GM19324 (cell line): ENCODE measurements around the gene MRPL53.
"Not testable (repeated sequence)": the region's sequence is repeated elsewhere in the genome, so short reads cannot be mapped to it uniquely, and the experiment has no call there.

ENCODE experiments used
- ATAC-seq: cut with Tn5 transposase; IDR thresholded peaks from one replicate; pipeline ENCODE4 v1.9.1; 2021; ENCODE audit warnings: mild to moderate bottlenecking, moderate library complexity; ENCODE audit not compliant: unreplicated experiment, low FRiP score

MRPL53 gene

GRCh38 chr2:74482801-74483674, 10.6 kb upstream of the MRPL53 start, which contains the start of the genes CCDC142 and TTC31:
TSS of gene CCDC142 (minus strand) at chr2:74482998. CDS start at chr2:74482837, 161 bp downstream.
TSS of gene TTC31 (plus strand) at chr2:74483081. CDS start at chr2:74483096, 15 bp downstream.
- ATAC-seq = peak; percentile 90

DNA sequence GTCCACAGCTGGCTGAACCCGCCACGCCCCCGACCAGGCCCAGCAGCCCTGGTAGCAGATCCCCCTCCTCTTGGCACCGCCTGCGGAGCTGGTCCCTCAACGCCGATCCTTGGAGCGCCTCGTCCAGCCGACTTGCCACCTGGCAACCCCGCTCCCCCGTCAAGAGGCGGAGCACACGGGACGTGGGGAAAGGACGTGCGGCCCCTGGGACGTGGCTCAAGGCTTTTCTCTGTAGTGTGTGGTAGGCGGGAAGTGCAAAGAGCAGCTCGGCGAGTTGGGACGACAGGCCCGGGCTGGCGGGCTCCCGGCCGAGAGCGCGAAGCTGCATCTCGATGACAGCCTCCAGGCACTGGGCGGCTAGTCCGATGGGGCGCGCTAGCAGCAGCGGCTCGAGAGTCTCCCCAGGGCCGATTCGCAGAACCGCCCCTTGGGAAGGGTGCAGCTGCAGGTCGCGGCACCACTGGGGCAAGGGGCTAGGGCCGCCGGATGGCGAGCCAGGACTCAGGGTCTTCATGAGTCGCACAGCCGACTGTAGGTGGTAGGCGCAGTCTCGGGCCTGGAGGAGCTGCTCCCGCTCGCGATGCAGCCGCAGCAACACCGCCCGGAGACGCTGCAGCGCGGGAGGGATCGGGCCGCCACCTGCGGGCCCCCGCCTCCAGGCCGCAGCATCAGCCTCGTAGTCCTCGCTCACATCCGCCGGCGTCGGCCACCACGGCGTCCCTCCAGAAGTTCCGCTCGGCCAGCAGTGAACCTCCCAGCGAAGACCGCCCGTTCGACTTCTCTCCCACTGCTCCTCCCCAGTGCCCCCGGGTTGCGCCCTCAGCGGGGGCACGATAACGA, 9.7 kb upstream of the MRPL53 start:
- ATAC-seq = peak; percentile 51

GRCh38 chr2:74481431-74481830, 9.0 kb upstream of the MRPL53 start:
- no peak for ATAC-seq

DNA sequence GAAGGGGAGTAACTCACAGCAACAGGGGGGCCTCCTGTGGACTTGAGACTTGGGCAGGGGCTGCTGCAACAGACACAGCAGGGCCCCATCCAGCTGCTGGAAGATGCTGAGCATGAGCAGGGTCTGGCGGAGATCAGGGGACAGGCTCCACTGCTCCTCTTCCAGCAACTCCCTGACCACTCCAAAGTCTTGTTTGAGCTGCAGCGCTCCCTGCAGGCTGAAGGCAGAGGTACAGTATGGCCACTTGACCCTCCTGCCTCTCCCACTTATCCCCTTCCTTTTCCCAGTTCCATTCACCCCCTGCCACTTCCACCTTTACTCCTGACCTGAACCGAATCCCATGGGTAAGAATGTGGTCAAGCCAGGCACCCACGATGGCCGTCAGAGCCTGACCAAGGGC, 2.4 kb upstream of the MRPL53 start:
- no peak for ATAC-seq

DNA sequence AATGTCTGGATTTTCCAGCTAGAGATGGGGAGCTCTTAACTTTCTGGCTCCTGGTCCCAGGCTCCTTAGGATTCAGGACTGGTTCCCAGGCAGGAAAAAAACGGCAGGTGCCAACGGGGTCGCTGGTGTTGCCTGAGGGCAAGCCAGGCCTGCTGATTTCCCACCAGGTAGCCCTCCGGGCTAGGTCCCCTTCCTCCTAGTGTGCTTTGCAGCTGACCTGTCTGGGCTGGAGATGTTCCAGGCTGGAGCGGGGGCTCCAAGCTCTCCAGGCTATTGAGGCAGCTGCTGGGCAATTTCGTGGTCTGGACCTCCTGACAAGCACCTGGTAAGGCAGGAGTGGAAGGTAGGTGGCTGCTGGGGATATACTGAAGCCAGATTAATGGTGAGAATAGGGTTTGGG, 2.0 kb upstream of the MRPL53 start:
- no peak for ATAC-seq

DNA sequence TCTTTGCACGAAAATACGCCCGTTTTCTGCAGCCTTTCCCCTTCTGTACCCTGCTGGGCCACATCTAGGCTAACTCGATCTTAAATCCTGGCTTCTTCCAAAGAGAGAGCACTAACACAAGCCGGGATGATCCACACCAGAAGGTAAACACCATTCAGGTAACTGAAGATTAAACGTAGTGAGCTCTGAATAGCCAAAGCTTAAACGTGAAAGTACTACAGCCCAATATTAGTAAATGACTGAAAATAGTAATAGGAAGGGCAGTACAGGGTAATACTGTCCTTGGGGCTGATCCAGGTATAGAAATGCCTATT, 422 bp upstream of the MRPL53 start:
- peak; percentile 6 for ATAC-seq

DNA sequence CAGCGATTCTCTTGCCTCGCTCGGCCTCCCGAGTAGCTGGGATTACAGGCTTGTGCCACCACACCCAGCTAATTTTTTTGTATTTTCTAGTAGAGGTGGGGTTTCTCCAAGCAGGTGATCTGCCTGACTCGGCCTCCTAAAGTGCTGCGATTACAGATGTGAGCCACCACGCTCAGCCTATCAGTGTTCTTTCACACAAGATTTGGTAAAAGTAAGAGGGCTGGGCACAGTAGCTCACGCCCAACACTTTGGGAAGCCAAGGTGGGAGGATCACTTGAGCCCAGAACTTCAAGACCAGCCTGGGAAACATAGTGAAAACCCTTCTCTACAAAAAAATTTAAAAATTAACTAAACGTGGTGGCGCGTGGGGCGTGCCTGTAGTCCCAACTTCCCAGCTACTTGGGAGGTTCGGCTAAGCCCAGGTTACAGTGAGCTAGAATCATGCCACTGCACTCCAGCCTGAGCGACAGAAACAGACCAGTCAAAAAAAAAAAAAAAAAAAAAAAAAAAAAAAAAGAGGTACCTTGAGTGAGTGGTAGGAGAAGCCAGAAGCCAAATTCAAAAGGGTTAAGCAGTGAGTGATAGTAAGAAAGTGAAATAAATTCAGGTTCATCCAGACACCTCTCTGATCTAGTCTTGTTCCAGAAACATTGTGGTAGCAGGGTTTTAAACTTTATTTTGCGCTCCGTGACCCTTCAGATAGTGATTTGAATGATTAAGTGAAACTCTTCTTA, 981 bp downstream of the MRPL53 start:
- ATAC-seq = no peak

DNA sequence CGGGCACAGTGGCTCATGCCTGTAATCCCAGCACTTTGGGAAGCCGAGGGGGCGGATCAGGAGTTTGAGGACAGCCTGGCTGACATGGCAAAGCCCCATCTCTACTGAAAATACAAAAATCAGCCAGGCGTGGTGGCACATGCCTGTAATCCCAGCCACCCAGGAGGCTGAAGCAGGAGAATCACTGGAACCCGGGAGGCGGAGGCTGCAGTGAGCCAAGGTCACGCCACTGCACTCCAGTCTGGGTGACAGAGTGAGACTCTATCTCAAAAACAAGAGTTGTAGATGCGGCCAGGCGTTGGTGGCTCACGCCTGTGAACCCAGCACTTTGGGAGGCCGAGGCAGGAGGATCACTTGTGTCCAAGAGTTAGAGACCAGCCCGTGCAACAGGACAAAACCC, 1.7 kb downstream of the MRPL53 start:
- ATAC-seq = not testable (repeated sequence)

DNA sequence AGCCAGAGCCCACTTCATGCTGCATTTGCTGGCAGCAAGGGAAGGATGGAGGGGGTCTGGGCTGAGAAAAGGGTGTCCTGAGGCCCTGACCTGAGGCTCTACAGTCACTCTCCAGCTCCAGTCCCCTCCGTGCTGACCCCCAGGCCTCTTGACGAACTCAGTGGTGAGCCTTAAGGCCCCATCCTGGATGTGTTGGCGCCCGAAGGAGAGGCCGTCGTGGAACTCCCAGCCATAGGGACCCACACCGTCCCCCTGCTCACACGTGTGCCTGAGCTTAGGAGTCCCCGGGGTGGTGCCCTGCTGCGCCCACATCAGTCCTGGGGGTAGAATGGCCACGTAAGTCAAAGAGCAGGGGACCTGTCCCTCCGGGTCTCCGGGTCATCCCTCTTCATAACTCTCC, 8.1 kb downstream of the MRPL53 start:
- ATAC-seq = peak; percentile 3

DNA sequence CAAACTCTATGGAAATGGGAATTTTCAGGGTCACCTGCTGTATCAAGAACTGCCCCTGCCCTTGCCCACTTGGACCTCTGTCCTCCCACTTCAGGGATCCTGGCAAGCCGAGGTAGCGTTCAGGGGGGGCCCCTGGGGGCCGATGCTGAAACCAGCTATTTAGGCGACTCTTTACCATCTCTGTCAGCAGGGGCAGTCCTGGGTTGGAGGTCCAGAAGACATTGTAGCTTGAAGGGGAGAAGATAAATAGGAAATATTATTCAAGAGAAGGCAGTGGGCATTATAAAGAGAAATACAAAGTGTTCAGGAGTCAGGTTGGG, 9.7 kb downstream of the MRPL53 start:
- no peak for ATAC-seq

- ATAC-seq = no peak
Measured at GRCh38 chr2:74462054-74462785, 10.3 kb downstream of the MRPL53 start.

DNA sequence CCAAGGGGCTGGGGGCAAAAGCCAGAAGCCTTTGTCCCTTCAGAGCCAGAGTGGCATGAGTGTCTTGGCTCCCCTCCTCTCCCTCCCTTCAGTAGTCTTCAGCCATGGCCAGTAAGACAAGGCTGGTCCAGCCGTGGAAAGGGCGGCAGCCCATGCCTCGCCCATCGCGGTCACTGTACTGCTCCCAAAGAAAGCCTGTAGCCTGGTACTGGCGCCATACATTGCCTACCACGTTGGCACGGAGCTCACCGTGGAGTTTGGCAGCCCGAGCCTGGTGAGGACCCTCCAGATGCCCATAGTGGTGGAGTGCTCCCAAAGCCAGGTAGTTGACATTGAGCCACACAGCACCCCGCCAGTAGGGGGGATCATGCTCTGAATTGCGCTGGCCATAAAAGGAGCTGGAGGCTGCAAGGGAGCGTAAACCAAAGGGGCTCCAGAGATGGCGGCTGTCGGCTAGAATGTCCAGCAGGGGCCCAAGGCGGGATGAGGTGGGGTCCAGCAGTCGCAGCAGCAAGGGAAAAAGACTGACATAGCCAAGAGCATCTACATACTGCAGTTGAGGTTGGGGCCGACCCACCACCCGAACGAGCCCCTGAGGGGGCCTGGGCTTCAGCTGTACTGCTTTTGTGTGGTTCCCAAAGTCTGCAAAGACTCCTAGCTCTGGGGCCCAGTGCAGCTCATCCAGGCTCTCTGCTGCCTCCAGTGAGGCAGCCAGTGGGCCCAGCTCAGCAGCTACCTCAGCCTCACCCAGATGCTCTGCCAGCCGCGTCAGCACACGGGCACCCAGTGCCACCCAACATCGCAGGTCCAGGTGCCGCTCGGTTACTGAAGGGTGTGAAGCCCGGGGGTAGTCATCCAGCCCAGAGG, 11.1 kb downstream of the MRPL53 start:
- ATAC-seq = no peak

GRCh38 chr2:74460187-74460586, 12.3 kb downstream of the MRPL53 start:
- ATAC-seq = not testable (repeated sequence)

DNA sequence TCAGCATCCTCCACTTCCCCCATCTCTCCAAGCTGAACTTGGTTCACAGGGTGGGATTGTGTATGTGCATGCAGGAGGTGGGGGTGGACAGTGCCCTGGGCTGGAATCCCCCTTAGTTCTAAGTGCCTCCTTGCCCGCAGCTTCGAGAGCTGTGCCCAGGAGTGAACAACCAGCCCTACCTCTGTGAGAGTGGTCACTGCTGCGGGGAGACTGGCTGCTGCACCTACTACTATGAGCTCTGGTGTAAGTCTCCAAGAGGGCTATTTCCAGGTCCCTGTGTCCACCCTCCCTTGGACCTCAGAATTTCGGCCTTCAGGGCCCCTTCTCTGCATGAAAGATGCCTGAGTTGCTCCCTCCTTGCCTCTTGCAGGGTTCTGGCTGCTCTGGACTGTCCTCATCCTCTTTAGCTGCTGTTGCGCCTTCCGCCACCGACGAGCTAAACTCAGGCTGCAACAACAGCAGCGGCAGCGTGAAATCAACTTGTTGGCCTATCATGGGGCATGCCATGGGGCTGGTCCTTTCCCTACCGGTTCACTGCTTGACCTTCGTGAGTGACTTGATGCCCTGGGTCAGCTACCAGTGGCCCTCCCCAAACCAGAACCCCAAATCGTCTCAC, 12.9 kb downstream of the MRPL53 start:
- not testable (repeated sequence) for ATAC-seq

DNA sequence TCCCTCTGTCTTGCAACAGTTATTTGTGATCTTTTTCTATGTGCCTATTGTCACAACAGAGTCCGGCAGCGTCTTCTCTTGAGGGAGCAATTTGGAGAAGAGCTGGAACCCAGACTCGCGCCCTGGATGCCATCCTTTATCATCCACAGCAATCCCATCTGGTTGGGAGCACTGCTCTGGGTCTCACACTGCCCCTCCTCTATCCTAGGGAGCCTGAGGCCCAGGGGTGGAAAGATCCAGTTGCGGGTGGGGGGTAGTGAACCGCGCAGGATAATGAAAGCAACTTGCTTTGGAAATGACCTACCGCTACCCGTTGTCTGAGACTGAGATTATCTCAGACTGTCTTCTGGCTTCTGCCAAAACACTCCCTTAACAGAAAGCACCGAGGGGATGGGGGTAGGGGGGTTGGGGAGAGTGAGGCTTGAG, 13.5 kb downstream of the MRPL53 start:
- ATAC-seq = no peak

- peak; percentile 86 for ATAC-seq
Measured at GRCh38 chr2:74458132-74458937, 14.1 kb downstream of the MRPL53 start, which contains the start of gene WBP1. TSS of gene WBP1 (plus strand) at chr2:74458438. CDS start at chr2:74458603, 165 bp downstream.

GRCh38 chr2:74457549-74458131, 14.8 kb downstream of the MRPL53 start:
- peak; percentile 29 for ATAC-seq

GRCh38 chr2:74457129-74457548, 15.3 kb downstream of the MRPL53 start:
- no peak for ATAC-seq
